ENCODE results near the gene SEMA3E.

- no peak for TF ChIP-seq YY1 (IDR thresholded peaks at IDR 0.05; ENCODE audit: insufficient read depth, insufficient read length)
- TF ChIP-seq SUZ12 (IDR thresholded peaks at IDR 0.05; ENCODE audit: extremely low read depth, insufficient read depth, insufficient read length) = no peak
- no peak for TF ChIP-seq ZNF274 (IDR thresholded peaks at IDR 0.05; ENCODE audit: low read depth, low read length)
Measured at GRCh38 chr7:83484826-83485225, 164.1 kb downstream of the SEMA3E start.
